Upper lobe of left lung (tissue), 6 donors: ENCODE measurements around the gene GMDS. TPM values are rescaled to one million over a fixed set of nuclear protein-coding genes. Genes with fewer than 3 reads are reported as not detected.

ENCODE experiments used
- ATAC-seq, 2 donors: fragments of 200-7000 bp; cut with Tn5 transposase; one replicate each; pipeline ENCODE4 v1.9.1; 2022; ENCODE audit warnings: mild to moderate bottlenecking in 2 of 2, moderate library complexity in 2 of 2; ENCODE audit not compliant: low FRiP score in 2 of 2
- DNase-seq, 2 donors: peaks; one replicate each; pipeline ENCODE4 v3.0.0-alpha.2; 2019 to 2020
- H3K27ac ChIP-seq, 4 donors: fragments of 200-600 bp; sonication (generic); one replicate each; pipeline ENCODE4 v1.5.1; 2016 to 2019
- H3K27me3 ChIP-seq, 4 donors: fragments of 200-600 bp; sonication (generic); one replicate each; pipeline ENCODE4 v1.5.1; 2017 to 2019
- H3K36me3 ChIP-seq, 4 donors: fragments of 200-600 bp; sonication (generic); one replicate each; pipeline ENCODE4 v1.5.1; 2016 to 2019
- H3K4me1 ChIP-seq, 4 donors: fragments of 200-600 bp; sonication (generic); one replicate each; pipeline ENCODE4 v1.5.1; 2018 to 2019
- H3K4me3 ChIP-seq, 4 donors: fragments of 200-600 bp; sonication (generic); one replicate each; pipeline ENCODE4 v1.5.1; 2017 to 2019; ENCODE audit warnings: mild to moderate bottlenecking in 2 of 4, moderate library complexity in 1 of 4
- H3K9me3 ChIP-seq, 4 donors: fragments of 200-600 bp; sonication (generic); one replicate each; pipeline ENCODE4 v1.5.1; 2018 to 2019
- EP300 ChIP-seq, 4 donors: sonication (generic); formaldehyde crosslinking; IDR thresholded peaks; one replicate each; pipeline ENCODE4 v1.5.1; 2017; ENCODE audit warnings: antibody characterized with exemption in 4 of 4, control low read depth in 2 of 4
- POLR2A ChIP-seq, 4 donors: fragments of 450-650 bp; IDR thresholded peaks; one replicate each; pipeline ENCODE4 v1.5.1; 2016 to 2017; ENCODE audit warnings: antibody characterized with exemption in 4 of 4, mild to moderate bottlenecking in 2 of 4
- POLR2AphosphoS5 ChIP-seq, 2 donors: sonication (generic); formaldehyde crosslinking; IDR thresholded peaks; one replicate each; pipeline ENCODE4 v1.5.1; 2017; ENCODE audit warnings: antibody characterized with exemption in 2 of 2
- WGBS, 2 donors: methylation state at CpG; one replicate each; pipeline ENCODE4 v1.1.5; 2017 to 2018; 5-methylcytosine and 5-hydroxymethylcytosine counted together
- total RNA-seq, 6 donors: library from RNA; depleted of rRNA in 4 of 6; stranded (reverse); fragments of >200 nt in 4 of 6; gene quantifications; one replicate each; pipeline versions ENCODE4 v1.1.0 to v1.2.1, GENCODE V29; 2016 to 2021
- TF ChIP-seq, protein P1 (sequence below), 6 experiments: fragments of 450-650 bp in 4 of 6; fragments of 200-600 bp in 2 of 6; sonication (generic) in 2 of 6; IDR thresholded peaks; one replicate each; pipeline ENCODE4 v1.5.1; 2016 to 2019; ENCODE audit warnings: antibody characterized with exemption in 6 of 6
- donor health status: DM: no; HTN: no; CAD: no; lungs with moderate emphysema.
- donor health status: DM: no; HTN: yes; CAD: no; lungs with severe emphysema.

Gene GMDS
- total RNA-seq, 6 donors from 2014 or later = 7.6 to 17.8 (median 14.1) TPM

GRCh38 chr6:2102316-2102883 lies 143.0 kb downstream of the GMDS start:
- ATAC-seq (no peak), DNase-seq (no peak)
- Histone ChIP-seq H3K36me3 (no peaks in the 10 kb centered on the region), H3K27ac (no peak overlapping the region), H3K9me3 (no peaks in the 10 kb centered on the region), H3K4me1 (peaks cover 0 to 7% (median 2%) of the 10 kb centered on the region in 4 donors), H3K27me3 (no peaks in the 10 kb centered on the region), H3K4me3 (no peak overlapping the region)
- WGBS, 2 donors = 32 to 51% methylated on average over 5 of the region's 5 CpGs
- no peak for TF ChIP-seq POLR2AphosphoS5 (IDR thresholded peaks at IDR 0.05)
- no peak for TF ChIP-seq EP300 (IDR thresholded peaks at IDR 0.05)
- TF ChIP-seq POLR2A (IDR thresholded peaks at IDR 0.05) = no peak
- TF ChIP-seq, protein P1, sequence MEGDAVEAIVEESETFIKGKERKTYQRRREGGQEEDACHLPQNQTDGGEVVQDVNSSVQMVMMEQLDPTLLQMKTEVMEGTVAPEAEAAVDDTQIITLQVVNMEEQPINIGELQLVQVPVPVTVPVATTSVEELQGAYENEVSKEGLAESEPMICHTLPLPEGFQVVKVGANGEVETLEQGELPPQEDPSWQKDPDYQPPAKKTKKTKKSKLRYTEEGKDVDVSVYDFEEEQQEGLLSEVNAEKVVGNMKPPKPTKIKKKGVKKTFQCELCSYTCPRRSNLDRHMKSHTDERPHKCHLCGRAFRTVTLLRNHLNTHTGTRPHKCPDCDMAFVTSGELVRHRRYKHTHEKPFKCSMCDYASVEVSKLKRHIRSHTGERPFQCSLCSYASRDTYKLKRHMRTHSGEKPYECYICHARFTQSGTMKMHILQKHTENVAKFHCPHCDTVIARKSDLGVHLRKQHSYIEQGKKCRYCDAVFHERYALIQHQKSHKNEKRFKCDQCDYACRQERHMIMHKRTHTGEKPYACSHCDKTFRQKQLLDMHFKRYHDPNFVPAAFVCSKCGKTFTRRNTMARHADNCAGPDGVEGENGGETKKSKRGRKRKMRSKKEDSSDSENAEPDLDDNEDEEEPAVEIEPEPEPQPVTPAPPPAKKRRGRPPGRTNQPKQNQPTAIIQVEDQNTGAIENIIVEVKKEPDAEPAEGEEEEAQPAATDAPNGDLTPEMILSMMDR (IDR thresholded peaks at IDR 0.05) = no peak

GRCh38 chr6:2101213-2101612 lies 144.2 kb downstream of the GMDS start:
- ATAC-seq = no peak
- no peak overlapping the region for H3K4me3 ChIP-seq
- TF ChIP-seq POLR2AphosphoS5 (IDR thresholded peaks at IDR 0.05) (no peak), POLR2A (IDR thresholded peaks at IDR 0.05) (no peak), EP300 (IDR thresholded peaks at IDR 0.05) (no peak)
- TF ChIP-seq, protein P1 (IDR thresholded peaks at IDR 0.05) = no peak

GRCh38 chr6:2099870-2100269 lies 145.5 kb downstream of the GMDS start:
- Histone ChIP-seq H3K27ac (no peak overlapping the region), H3K36me3 (no peaks in the 10 kb centered on the region), H3K9me3 (no peaks in the 10 kb centered on the region), H3K27me3 (no peaks in the 10 kb centered on the region), H3K4me3 (no peak overlapping the region), H3K4me1 (peaks cover 0 to 7% (median 2%) of the 10 kb centered on the region in 4 donors)
- ATAC-seq (no peak), DNase-seq (no peak)
- TF ChIP-seq POLR2AphosphoS5 (IDR thresholded peaks at IDR 0.05) (no peak), POLR2A (IDR thresholded peaks at IDR 0.05) (no peak), EP300 (IDR thresholded peaks at IDR 0.05) (no peak)
- TF ChIP-seq, protein P1 (IDR thresholded peaks at IDR 0.05) = no peak

More at GRCh38 chr6:2101213-2101612, 144.2 kb downstream of the GMDS start:
- no peak overlapping the region for H3K27ac ChIP-seq
- H3K36me3 ChIP-seq = no peaks in the 10 kb centered on the region
- WGBS, 2 donors = 86 to 95% methylated on average over 1 of the region's 1 CpG
- no peak for DNase-seq
- H3K4me1 ChIP-seq = peaks cover 0 to 7% (median 2%) of the 10 kb centered on the region in 4 donors
- H3K9me3 ChIP-seq = no peaks in the 10 kb centered on the region
- H3K27me3 ChIP-seq = no peaks in the 10 kb centered on the region

DNA sequence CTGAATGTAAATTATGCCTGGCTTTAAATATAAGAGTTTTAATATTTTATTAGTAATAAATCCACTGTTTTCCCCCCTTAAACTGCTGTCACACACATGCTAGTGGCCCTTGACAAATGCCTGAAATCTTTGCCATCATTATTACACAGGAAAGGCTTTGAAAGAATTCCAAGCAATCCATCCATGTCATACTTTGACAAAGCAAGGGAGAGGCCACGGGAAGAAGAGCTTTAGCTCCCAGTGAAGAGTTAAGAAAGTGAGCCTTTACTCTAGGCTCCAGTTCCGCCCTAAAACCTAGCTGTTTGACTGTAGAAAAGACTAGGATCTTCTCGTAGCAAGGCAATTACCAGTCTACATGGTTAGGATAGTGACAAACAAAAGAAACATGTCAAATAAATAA lies 147.9 kb downstream of the GMDS start:
- no peaks in the 10 kb centered on the region for H3K4me1 ChIP-seq
- WGBS, 2 donors = 69 to 91% methylated on average over 3 of the region's 3 CpGs
- ATAC-seq (no peak), DNase-seq (no peak)
- no peak for TF ChIP-seq EP300 (IDR thresholded peaks at IDR 0.05)
- no peak for TF ChIP-seq POLR2AphosphoS5 (IDR thresholded peaks at IDR 0.05)
- TF ChIP-seq POLR2A (IDR thresholded peaks at IDR 0.05) = no peak
- TF ChIP-seq, protein P1 (IDR thresholded peaks at IDR 0.05) = no peak
- H3K27me3 ChIP-seq = no peaks in the 10 kb centered on the region
- no peaks in the 10 kb centered on the region for H3K9me3 ChIP-seq
- H3K27ac ChIP-seq = no peak overlapping the region
- no peaks in the 10 kb centered on the region for H3K36me3 ChIP-seq
- no peak overlapping the region for H3K4me3 ChIP-seq

GRCh38 chr6:2094642-2095041 lies 150.8 kb downstream of the GMDS start:
- ATAC-seq (no peak), DNase-seq (no peak)
- no peak for TF ChIP-seq EP300 (IDR thresholded peaks at IDR 0.05)
- no peak for TF ChIP-seq POLR2A (IDR thresholded peaks at IDR 0.05)
- TF ChIP-seq POLR2AphosphoS5 (IDR thresholded peaks at IDR 0.05) = no peak
- TF ChIP-seq, protein P1 (IDR thresholded peaks at IDR 0.05) = no peak
- no peak overlapping the region for H3K4me3 ChIP-seq
- H3K27me3 ChIP-seq = no peaks in the 10 kb centered on the region
- no peaks in the 10 kb centered on the region for H3K36me3 ChIP-seq
- H3K9me3 ChIP-seq = no peaks in the 10 kb centered on the region
- no peak overlapping the region for H3K27ac ChIP-seq
- WGBS, 2 donors = 92 to 98% methylated on average over 2 of the region's 2 CpGs
- H3K4me1 ChIP-seq = no peaks in the 10 kb centered on the region
